Fibroblast of skin of left biceps (primary cell): ENCODE results near the gene FTL.
A peak's percentile ranks its signal among the peaks of the same experiment; 100 is the strongest.
"Not testable (repeated sequence)": the region's sequence is repeated elsewhere in the genome, so short reads cannot be mapped to it uniquely, and the experiment has no call there.

Experiments used
- DNase-seq, 2 experiments: peaks; one replicate each; pipeline ENCODE4 v3.0.0-alpha.2; 2013; ENCODE audit warnings: low read depth in 2 of 2

Gene FTL

DNA sequence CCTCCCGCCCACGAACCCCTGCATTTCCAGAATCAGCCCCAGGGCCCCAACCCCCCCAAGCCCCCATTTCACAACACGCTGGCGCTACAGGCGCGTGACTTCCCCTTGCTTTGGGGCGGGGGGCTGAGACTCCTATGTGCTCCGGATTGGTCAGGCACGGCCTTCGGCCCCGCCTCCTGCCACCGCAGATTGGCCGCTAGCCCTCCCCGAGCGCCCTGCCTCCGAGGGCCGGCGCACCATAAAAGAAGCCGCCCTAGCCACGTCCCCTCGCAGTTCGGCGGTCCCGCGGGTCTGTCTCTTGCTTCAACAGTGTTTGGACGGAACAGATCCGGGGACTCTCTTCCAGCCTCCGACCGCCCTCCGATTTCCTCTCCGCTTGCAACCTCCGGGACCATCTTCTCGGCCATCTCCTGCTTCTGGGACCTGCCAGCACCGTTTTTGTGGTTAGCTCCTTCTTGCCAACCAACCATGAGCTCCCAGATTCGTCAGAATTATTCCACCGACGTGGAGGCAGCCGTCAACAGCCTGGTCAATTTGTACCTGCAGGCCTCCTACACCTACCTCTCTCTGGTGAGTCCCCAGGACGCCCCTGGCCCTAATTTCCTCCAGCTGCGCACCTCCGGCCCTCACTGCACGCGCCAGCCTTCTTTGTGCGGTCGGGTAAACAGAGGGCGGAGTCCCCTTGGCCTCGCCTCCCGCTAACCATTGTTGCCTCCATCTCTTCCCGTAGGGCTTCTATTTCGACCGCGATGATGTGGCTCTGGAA is at the start of gene FTL:
Gene FTL (plus strand): TSS at position 270 of the 766 bp plus-strand sequence. CDS start 199 bp downstream, at position 469.
- peak; percentile 92 for DNase-seq

DNA sequence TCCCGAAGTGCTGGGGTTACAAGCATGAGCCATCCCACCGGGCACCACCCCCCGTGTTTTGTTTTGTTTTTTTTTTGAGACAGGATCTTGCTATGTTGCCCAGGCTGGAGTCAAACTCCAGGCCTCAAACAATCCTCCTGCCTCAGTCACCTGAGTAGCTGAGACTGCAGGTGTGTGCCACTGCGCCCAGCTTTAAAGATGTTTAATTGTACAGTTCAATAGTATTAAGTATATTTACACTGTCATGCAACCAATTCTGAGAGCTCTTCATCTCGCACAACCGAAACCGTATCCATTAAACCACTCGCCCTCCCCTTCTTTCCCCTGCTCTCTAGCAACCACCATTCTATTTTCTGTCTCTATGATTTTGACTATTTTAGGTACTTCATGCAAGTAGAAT is 49.4 kb upstream of the FTL start:
- DNase-seq = no peak

DNA sequence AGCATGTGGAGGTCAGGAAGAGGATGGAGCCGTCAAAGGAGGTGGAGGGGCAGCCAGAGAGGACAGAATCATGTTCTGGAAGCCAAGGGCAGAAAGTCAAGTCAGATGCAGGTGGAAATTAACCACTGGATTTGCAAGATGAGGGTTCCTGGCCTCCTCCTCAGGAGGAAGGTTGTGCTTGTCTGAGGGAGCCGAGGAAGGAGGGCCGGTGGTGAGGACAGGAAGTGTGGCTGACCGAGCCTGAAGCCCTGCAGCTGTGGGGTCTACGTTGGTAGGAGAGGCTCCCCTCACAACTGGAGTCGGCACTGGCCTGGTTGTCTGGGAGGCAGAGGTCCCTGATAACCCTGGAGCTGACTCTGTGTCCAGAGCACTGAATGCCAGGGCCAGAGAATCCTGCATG is 47.0 kb upstream of the FTL start:
- DNase-seq = no peak

DNA sequence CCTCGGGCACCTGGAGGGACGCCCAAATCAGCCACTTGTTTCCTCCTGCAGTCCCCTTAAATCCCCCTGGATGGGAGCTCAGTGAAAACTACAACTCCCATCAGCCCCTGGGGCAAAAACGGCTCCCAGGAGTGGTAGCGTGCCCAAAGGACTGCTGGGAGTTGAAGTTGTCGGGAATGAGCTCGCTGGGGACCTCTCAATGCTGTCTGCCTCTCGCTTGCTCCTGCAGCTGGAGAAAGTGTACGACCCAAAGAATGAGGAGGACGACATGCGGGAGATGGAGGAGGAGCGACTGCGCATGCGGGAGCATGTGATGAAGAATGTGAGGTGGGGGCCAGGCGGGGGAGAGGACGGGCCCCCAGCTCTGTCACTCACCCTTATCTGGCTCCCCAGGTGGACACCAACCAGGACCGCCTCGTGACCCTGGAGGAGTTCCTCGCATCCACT is 46.3 kb upstream of the FTL start:
- no peak for DNase-seq

DNA sequence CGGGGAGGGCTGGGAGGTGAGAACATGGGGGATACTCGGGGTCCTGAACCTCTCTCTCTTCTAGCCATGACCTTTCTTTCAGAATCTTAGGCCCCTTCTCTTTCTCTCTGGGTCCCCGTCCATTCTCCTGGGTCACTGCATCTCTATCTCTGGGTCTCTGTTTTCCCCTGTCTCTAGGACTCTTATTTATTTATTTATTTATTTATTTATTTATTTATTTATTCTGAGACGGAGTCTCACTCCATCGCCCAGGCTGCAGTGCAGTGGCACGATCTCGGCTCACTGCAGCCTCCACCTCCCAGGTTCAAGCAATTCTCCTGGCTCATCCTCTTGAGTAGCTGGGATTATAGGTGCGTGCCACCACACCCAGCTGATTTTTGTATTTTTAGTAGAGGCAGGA is 45.8 kb upstream of the FTL start:
- DNase-seq = not testable (repeated sequence)

DNA sequence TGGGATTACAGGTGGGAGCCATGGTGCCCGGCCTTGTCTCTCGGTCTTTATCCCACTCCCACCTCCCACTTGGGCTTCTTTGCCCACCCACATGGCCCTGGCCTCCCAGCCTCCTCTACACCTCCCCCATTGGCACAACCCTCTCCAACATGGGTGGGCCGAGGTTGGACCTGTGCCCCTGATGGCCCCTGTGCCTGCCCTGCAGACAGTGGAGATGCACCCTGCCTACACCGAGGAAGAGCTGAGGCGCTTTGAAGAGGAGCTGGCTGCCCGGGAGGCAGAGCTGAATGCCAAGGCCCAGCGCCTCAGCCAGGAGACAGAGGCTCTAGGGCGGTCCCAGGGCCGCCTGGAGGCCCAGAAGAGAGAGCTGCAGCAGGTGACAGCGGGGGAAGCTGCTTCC is 44.2 kb upstream of the FTL start:
- DNase-seq = no peak

DNA sequence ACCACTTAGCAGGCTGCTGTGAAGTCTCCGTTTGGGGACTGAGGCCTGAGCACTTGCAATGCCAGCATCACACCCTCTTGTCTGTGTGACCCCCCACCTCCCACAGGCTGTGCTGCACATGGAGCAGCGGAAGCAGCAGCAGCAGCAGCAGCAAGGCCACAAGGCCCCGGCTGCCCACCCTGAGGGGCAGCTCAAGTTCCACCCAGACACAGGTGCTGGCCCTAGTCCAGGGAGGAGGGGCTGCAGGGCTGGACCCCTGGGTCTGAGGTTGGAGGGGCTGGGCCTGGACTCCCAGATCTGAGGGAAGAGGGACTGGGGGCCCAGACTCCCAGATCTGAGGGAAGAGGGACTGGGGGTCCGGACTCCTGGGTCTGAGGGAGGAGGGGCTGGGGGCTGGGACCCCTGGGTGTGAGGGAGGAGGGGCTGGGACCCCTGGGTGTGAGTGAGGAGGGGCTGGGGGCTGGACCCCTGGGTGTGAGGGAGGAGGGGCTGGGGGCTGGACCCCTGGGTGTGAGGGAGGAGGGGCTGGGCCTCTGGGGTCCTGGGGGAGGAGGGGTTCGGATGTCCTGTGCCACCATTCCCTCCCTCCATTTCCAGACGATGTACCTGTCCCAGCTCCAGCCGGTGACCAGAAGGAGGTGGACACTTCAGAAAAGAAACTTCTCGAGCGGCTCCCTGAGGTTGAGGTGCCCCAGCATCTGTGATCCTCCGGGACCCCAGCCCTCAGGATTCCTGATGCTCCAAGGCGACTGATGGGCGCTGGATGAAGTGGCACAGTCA is 43.2 kb upstream of the FTL start:
- no peak for DNase-seq

DNA sequence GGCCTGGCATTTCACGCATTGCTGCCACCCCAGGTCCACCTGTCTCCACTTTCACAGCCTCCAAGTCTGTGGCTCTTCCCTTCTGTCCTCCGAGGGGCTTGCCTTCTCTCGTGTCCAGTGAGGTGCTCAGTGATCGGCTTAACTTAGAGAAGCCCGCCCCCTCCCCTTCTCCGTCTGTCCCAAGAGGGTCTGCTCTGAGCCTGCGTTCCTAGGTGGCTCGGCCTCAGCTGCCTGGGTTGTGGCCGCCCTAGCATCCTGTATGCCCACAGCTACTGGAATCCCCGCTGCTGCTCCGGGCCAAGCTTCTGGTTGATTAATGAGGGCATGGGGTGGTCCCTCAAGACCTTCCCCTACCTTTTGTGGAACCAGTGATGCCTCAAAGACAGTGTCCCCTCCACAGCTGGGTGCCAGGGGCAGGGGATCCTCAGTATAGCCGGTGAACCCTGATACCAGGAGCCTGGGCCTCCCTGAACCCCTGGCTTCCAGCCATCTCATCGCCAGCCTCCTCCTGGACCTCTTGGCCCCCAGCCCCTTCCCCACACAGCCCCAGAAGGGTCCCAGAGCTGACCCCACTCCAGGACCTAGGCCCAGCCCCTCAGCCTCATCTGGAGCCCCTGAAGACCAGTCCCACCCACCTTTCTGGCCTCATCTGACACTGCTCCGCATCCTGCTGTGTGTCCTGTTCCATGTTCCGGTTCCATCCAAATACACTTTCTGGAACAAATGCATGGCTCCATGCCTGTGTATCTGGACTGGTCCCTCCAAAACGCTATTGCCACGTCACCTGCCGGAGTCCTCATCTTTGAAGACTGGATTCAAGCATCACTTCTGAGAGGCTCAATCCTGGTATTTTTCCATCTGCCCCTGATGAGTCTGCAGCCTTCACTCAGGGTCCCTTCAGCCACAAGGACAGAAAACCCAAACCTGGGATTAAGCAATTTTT is 42.3 kb upstream of the FTL start:
- no peak for DNase-seq

DNA sequence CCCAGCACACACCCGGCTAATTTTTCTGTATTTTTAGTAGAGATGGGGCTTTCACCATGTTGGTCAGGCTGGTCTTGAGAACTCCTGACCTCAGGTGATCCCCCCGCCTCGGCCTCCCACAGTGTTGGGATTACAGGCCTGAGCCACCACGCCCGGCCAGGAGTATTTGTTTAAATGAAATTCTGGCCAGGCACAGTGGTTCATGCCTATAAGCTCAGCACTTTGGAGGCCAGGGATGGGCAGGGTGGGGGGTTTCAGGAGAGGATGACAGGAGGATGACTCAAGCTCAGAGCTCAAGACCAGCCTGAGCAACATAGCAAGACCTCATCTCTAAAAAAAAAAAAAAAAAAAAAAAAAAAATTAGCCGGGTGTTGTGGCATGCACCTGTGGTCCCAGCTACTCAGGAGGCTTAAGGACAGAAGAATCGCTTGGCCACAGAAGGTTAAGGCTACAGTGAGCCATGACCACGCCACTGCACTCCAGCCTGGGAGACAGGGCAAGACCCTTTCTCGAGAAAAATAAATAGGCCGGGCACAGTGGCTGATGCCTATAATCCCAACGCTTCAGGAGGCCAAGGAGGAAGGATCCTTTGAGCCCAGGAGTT is 39.8 kb upstream of the FTL start:
- peak in 1 of 2 experiments; percentile 12 for DNase-seq

DNA sequence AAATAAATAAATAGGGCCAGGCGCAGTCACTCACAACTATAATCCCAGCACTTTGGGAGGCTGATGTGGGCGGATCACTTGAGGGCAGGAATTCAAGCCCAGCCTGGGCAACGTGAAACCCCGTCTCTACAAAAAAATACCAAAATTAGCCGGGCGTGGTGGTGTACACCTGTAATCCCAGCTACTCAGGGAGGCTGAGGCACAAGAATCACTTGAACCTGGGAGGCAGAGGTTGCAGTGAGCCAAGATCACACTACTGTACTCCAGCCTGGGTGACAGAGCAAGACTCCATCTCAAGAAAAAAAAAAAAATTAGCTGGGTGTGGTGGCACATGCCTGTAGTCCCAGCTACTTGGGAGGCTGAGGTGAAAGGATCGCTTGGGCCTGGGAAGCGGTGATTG is 39.2 kb upstream of the FTL start:
- DNase-seq = not testable (repeated sequence)

DNA sequence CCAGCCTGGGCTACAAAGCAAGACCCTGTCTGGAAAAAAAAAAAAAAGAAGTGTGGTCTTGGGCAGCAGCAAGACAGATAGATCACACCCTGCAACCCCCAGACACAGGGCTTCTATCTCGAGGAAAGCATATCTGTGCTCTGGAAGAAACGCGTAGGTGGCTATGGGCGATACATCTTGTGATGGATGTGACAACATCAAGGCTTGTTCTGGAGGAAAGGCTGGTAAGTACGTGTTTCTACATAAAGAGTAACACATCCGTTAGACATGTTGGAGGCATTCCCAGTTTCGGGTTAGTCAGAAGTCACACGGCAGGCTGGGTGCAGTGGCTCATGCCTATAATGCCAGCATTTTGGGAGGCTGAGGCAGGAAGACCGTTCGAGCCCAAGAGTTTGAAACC is 38.2 kb upstream of the FTL start:
- peak; percentile 72 to 73 for DNase-seq

DNA sequence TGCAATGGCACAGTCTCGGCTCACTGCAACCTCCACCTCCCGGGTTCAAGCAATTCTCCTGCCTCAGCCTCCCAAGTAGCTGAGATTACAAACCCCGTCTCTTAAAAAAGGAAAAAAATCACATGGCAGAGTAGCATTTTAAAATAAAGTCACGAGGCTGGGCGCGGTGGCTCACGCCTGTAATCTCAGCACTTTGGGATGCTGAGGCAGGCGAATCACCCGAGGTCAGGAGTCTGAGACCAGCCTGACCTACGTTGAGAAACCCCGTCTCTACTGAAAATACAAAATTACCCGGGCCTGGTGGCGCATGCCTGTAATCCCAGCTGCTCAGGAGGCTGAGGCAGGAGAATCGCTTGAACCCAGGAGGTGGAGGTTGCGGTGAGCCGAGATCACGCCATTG is 37.4 kb upstream of the FTL start:
- DNase-seq = not testable (repeated sequence)

DNA sequence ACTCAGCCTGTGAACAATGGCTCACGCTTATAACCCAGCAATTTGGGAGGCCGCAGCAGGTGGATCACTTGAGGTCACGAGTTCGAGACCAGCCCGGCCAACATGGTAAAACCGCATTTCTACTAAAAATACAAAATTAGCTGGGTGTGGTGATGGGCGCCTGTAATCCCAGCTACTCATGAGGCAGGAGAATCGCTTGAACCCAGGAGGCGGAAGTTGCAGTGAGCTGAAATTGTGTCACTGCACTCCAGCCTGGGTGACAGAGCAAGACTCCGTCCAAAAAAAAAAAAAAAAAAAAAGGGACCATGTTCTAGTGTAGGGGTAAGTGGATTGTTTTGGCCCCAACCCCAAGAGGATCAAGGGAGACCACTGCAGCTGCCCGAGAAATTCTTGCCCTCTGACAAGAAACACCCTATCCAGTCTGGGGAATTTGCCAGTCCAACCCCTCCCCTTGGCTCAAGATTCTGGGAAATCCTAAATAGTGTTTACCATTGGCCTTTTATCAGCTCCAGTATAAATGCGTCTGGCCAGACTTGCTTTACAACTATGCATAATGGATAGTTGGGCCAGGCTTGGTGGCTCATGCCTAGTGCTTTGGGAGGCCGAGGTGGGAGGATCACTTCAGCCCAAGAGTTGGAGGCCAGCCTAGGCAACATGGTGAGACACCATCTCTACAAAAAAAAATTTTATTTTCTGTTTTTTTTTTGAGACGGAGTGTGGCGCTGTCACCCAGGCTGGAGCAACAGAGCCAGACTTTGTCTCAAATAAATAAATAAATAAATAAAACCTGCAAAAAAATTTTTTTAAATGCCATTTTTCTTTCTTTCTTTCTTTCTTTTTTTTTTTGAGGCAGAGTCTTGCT is 36.7 kb upstream of the FTL start:
- DNase-seq = no peak

DNA sequence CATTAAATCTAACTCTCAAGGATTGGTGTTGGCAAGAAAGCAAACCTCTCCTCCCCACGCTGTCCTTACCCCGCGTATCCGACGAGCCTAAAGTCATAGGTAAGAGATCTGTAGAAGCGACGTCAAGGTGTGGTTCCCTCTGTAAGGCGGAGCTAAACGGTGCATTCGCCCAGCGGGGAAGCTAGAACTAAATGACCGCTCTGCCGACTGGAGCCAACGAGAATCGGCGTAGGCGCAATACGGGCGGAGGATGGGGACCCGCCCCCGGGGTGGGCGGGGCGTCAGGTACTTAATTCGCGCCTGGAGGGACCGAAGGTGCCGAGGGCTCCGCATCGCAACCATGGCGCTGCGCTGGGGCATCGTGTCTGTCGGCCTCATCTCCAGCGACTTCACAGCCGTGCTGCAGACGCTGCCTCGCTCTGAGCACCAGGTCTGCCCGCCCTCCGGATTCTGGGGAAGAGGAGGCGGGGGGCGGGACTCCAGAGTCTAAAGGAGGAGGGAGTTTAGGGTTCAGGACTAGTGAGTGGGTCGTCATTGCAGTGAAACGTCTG is 31.7 kb upstream of the FTL start, which contains the start of gene DHDH:
Gene DHDH (plus strand): TSS at position 318 of the 551 bp plus-strand sequence. CDS start 23 bp downstream, at position 341.
- DNase-seq = no peak

DNA sequence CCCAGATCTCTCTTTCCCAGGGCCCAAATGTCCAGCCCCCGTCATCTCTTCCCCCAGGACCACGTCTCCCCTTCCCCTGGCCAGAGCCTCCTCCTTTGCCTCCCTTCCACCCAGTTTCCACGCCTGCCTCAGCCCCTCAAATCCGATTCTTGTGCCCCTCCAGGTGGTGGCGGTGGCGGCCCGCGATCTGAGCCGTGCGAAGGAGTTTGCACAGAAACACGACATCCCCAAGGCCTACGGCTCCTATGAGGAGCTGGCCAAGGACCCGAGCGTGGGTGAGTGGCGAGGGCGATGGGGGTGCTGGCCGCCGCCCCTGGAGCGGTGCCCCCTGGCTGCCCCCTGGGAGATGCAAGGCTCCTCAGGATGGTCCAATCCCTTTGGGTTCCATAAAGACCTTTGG is 30.3 kb upstream of the FTL start:
- DNase-seq = no peak

DNA sequence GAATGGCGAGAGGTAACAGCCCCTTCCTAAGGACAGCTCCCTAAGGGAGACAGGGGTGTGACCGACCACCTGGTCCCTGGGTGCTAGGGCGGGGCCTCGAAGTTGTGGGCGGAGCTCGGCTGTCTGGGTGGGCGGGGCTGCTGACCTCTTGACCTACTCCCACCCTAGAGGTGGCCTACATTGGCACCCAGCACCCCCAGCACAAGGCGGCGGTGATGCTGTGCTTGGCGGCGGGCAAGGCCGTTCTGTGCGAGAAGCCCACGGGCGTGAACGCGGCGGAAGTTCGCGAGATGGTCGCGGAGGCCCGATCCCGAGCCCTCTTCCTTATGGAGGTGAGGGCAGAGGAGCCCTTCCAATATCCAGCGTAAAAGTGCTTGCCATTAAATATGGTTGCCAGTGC is 29.2 kb upstream of the FTL start:
- no peak for DNase-seq

DNA sequence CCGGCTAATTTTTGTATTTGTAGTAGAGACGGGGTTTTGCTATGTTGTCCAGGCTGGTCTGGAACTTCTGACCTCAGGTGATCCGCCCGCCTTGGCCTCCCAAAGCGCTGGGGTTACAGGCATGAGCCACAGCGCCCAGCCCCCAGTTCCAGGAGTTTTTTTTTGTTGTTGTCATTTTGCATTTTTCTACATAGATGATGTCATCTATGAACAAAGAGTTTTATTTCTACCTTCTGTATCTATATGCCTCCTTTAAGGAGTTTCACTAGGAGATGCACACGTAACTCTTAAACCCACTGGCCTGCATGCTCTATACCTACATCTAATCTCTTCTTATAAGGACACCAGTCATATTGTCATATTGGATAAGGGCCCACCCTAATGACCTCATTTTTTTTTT is 26.9 kb upstream of the FTL start:
- no peak for DNase-seq

DNA sequence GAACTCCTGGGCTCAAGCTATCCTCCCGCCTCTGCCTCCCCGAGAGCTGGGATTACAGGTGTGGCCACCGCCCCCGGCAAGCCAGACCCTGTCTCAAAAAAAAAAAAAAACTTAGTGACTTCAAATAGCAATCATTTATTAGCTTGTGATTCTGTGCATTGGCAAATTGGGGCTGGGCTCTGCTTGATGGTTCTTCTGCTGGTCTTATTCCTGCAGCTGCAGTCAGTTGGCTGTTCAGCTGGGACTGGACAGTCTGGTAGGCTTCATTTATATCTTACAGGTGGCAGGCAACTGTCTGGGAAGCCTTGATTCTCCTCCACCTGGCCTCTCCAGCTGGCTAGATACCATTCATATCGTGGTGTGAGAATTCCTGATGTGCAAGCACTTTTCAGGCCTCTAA is 24.2 kb upstream of the FTL start:
- DNase-seq = no peak

DNA sequence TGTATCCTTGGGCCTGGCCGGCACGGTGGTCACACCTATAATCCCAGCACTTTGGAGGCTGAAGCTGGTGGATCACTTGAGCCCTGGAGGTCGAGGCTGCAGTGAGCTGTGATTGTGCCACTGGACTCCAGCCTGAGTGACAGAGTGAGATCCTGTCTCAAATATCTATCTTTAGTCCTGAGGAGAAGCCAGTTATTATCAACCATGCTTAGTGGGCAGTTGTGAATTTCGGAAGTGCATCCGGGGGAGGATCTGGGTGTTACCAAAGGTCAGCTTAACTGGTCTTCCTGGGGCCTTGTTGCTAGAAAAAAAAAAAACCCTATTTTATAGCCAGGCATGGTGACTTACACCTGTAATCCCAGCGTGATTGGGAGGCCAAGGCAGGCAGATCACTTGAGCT is 22.0 kb upstream of the FTL start:
- no peak for DNase-seq

DNA sequence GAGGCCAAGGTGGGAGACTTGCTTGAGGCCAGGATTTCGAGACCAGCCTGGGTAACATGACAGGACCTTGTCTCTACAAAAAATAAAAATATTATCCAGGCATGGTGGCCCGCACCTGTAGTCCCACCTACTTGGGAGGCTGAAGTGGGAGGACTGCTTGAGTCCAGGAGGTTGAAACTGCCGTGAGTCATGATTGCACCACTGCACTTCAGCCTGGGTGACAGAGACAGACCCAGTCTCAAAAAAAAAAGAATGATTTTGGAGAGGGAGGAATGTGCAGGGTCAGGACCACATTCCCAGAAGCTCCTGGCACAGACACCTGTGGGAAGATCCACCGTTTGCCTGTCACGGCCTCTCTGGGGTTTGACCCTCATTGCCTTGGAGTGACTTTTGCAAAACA is 19.7 kb upstream of the FTL start:
- no peak for DNase-seq
